ENCODE measurements around the gene ADAMTS17.

DNA sequence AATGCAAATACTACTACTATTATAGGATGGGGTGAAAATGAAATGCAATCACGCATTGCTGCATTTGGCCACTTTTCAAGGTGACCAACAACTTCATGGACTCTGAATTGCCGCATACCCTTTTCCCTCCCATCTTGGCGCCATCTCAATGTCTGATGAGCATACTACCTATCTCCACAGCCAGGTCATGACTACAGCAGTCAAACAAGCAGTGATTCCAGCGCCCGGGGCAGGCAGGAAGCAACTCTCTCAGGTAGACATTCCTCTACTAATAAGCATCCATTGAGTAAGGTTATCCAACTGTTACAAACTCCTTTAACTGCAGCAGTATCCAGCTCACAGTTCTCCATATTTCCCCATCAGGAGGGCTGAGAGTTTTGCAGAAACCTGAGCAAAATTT is 155.4 kb downstream of the ADAMTS17 start:
- no peak for TF ChIP-seq EZH2 (IDR thresholded peaks at IDR 0.05; ENCODE audit: borderline replicate concordance, low read depth, low read length, severe bottlenecking)
- TF ChIP-seq, protein P1, sequence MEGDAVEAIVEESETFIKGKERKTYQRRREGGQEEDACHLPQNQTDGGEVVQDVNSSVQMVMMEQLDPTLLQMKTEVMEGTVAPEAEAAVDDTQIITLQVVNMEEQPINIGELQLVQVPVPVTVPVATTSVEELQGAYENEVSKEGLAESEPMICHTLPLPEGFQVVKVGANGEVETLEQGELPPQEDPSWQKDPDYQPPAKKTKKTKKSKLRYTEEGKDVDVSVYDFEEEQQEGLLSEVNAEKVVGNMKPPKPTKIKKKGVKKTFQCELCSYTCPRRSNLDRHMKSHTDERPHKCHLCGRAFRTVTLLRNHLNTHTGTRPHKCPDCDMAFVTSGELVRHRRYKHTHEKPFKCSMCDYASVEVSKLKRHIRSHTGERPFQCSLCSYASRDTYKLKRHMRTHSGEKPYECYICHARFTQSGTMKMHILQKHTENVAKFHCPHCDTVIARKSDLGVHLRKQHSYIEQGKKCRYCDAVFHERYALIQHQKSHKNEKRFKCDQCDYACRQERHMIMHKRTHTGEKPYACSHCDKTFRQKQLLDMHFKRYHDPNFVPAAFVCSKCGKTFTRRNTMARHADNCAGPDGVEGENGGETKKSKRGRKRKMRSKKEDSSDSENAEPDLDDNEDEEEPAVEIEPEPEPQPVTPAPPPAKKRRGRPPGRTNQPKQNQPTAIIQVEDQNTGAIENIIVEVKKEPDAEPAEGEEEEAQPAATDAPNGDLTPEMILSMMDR (IDR thresholded peaks at IDR 0.05; ENCODE audit: borderline replicate concordance, extremely low read depth, low read length, poor library complexity, severe bottlenecking), result no peak
